Astrocyte of the cerebellum (primary cell): Measurements from ENCODE around the gene PSMB2.
"Not testable (repeated sequence)": the region's sequence is repeated elsewhere in the genome, so short reads cannot be mapped to it uniquely, and the experiment has no call there.

Source experiments
- DNase-seq: peaks from one replicate; pipeline ENCODE4 v3.0.0-alpha.2; 2011; ENCODE audit warnings: low read depth
- H3K4me3 ChIP-seq: 2 replicates; pipeline ENCODE4 v1.5.1; 2011; ENCODE audit warnings: mild to moderate bottlenecking, low read depth, low read length, moderate library complexity
- CTCF ChIP-seq: IDR thresholded peaks from 2 replicates; pipeline ENCODE4 v1.5.1; 2012; ENCODE audit warnings: low read length, low read depth, moderate library complexity, mild to moderate bottlenecking; ENCODE audit errors: missing control alignments
- in situ Hi-C: cut with HindIII; loops from 2 replicates; pipeline ENCODE4 v1.10.0; 2017; ENCODE audit warnings: low sequenced_read_pairs

The PSMB2 gene

GRCh38 chr1:35641233-35641866, at the start of gene PSMB2:
Gene PSMB2 (minus strand): TSS chr1:35641526. CDS start chr1:35641432, 94 bp downstream.
- TF ChIP-seq CTCF: no peak
- peak within 1 kb of the TSS; percentile 98 for H3K4me3 ChIP-seq
- peak; percentile 92 for DNase-seq
- in situ Hi-C loops: no loop called here

GRCh38 chr1:35691080-35691479, 49.8 kb upstream of the PSMB2 start:
- DNase-seq: no peak
- no peak overlapping the region for H3K4me3 ChIP-seq
- TF ChIP-seq CTCF: no peak
- in situ Hi-C loops: no loop called here

GRCh38 chr1:35690103-35690502, 48.8 kb upstream of the PSMB2 start:
- DNase-seq, in situ Hi-C loops, H3K4me3 ChIP-seq: not testable (repeated sequence)

GRCh38 chr1:35688161-35688560, 46.8 kb upstream of the PSMB2 start:
- H3K4me3 ChIP-seq: no peak overlapping the region
- no peak for TF ChIP-seq CTCF
- in situ Hi-C loops: no loop called here
- DNase-seq: no peak

- H3K4me3 ChIP-seq: no peak overlapping the region
- no peak for TF ChIP-seq CTCF
- in situ Hi-C loops: no loop called here
- DNase-seq: no peak
These were observed 41.7 kb upstream of the PSMB2 start for GRCh38 chr1:35683012-35683411.

GRCh38 chr1:35680271-35680670, 38.9 kb upstream of the PSMB2 start:
- no peak for DNase-seq
- in situ Hi-C loops: no loop called here
- TF ChIP-seq CTCF: no peak
- H3K4me3 ChIP-seq: no peak overlapping the region

- no peak for DNase-seq
- TF ChIP-seq CTCF: no peak
- in situ Hi-C loops: no loop called here
- H3K4me3 ChIP-seq: no peak overlapping the region
These were observed 34.4 kb upstream of the PSMB2 start for GRCh38 chr1:35675773-35676172.
